ENCODE results near the gene MVB12B.

MVB12B gene

DNA sequence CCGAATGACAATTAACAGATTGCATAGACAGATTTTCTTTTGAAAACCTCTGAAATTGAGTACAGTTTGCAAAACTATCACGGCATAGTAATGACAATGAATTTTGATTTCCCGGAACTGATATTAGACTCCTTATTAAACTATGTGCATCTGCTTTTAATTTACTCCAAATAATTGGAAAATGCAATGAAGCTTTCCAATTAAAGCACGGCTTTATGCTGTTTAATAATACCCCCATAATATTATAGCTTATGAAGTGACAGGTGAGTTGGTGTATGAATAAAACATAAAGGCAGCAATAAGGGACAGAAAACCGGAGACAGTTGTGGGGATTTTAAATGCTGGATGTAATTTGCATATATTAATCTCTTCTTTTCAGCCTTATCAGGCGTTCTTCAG lies 110.6 kb downstream of the MVB12B start:
- DNase-seq = no peak

DNA sequence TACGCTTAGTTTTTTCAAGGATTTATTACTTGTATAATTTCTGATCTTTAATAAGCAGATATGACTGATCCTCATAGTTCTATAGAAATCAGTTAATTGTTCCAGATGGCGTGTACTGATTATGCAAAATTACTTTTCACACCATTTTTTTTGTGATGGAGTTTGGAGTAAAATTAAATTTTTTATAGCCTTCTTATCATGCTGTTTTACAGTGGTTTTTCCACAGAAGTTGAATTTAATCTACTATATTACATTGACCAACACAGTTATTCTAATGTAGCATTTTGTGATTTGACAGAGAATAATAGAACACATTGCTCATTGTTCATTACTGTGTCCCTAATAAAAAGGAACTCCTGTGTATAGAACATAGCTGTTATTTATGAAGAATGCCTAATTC lies 111.1 kb downstream of the MVB12B start:
- no peak for DNase-seq

DNA sequence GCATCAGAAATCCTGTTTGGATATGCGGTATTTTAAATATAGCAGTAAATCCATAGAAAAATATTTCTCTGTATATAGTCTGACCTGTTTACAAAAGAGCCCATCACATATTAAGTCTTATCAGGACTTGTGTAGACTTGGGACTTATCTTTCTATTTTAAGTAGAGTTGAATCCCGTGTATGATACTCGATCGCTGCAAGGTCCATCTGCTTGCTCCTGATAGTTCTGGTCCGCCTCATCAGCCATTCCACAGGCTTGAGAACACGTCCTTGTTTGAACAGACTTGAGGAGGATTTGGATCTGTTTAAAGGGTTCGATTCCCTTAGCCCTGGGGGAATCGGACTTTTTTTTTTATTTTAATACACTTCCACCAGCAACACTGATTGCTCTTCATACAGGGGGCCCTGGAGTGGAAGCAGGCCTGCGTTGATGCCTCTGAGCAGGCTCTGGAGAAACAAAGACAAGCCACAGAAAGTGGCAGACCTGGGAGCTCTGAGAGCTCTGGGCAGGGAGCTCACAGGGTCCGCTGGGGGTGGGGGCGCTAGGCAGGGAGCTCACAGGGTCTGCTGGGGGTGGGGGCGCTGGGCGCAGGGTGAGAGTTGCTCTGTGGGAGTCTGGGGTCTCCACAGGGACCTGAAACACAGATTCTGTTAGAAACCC lies 112.2 kb downstream of the MVB12B start:
- no peak for DNase-seq

DNA sequence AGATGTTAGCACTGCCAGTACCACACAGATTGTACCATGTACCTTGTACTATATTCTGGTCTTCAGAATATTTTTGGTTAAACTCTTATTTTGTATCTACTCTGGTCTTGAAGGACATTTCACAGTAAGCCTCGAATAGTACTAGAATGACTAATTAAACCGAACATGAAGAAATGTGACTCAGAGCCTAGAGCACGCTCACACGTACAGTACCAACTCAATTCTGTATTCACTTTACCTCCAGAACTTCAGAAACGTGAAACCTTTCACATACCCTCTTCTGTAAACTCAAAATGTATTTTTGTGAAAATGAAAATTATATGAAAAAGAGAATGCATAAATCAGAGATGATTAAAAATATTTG lies 112.8 kb downstream of the MVB12B start:
- DNase-seq = no peak

DNA sequence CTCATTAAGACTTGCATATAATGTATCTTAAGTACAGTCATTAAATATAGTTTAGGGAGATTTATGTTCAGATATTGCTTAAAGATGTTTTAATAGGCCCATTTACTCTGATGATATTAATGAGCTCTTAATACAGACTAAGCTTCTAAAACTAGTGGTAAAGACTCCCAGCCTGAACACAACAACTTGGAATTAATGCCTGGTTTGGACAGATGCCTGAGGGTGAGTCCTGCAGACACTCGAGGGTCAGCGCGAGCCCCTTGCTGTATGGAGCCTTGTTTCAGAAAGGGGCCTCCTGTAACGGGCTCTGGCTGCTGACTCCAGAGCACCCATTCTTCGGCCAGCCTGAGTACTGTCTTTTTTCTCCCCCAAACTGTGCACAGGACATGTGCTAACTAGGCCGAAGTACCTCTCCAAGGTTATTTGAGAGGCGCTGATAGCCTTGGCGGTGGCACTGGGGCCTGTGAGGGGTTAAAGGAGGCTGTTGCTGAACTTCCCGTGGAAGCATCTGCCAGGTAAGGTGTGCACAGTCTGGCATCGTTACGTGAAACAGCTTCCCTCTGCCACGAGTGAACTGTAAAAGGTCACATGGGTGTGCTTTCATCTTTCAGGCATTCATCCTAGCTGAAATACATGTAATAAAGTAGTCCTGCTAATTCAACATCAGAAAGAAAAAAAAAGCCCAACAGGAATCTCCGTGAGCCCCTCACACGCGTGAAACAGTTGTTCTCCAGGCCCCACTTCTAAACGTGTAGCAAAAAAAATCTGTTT lies 113.4 kb downstream of the MVB12B start:
- peak; percentile 4 for DNase-seq

DNA sequence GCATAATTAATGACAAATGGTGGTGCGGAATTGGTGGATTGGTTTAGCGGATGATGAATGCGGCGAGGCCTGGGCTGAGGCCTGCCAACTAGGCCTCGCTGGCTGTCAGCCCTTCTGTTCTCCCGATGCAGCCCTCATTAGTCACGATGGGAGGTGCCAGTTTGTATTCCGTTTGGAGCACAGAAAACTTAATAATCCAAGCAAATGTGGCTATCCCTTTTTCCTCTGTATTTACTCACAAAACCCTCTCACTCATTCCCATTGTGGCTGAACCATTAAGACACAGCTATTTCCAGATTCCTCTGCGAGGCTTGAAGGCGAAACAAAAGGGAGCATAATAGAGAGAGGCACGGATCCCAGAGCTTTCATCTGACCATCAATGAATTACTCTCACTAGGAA lies 114.3 kb downstream of the MVB12B start:
- DNase-seq = no peak

DNA sequence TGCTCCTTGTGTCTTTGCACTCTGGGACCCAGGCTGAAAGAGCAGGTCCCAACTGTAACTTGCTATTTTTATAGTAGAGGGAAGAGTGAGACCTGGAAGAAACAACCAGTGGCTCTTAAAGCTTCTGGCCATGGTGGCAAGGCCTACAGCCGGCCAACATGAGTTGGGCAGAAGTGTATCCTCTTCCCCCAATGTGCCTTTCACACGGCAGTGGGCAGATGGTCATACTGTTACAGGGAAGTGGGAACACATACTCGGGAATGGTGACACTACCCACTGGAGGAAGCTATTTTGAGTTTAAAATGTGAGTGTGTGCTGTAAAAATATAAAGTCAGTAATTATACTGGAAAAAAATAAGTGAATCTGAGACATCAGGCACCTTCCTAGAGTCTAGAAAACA lies 116.0 kb downstream of the MVB12B start:
- no peak for DNase-seq

DNA sequence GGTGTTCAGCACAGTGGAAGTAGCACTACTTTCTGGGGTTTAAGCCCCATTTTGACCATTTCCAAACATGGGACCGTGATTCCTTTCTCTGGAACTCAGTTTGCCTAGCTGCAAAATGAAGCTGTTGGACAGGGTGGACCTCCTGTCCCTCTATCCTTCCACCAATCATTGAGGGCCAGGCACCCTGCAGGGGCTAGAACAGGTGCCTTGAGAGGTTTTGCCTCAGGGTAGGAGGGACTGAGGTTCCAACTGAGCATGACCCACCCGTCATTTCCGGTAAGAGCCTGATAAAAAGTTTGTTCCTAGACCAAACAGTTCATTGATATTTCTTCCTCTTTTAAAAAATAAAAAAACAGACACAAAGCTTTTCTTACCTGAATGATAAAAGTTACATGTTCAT lies 116.5 kb downstream of the MVB12B start:
- no peak for DNase-seq

DNA sequence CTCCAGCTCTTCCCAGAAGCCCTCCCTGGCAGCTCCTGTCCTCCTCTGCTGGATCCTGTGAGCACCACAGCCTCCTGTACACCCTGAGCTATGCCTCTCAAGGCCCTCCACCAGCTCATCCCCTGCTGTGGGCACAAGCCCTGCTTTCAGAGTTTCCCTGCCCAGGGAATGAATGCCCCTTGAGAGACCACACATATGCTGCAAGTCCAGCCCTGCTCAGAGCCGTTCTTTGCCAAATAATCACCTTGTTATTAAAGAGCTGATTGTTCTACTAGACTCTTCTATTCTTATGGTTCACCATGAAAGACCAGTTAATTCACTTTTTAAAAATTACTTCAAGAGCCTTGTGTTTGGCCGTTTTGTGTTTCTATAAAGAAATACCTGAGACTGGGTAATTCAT lies 121.5 kb downstream of the MVB12B start:
- no peak for DNase-seq

DNA sequence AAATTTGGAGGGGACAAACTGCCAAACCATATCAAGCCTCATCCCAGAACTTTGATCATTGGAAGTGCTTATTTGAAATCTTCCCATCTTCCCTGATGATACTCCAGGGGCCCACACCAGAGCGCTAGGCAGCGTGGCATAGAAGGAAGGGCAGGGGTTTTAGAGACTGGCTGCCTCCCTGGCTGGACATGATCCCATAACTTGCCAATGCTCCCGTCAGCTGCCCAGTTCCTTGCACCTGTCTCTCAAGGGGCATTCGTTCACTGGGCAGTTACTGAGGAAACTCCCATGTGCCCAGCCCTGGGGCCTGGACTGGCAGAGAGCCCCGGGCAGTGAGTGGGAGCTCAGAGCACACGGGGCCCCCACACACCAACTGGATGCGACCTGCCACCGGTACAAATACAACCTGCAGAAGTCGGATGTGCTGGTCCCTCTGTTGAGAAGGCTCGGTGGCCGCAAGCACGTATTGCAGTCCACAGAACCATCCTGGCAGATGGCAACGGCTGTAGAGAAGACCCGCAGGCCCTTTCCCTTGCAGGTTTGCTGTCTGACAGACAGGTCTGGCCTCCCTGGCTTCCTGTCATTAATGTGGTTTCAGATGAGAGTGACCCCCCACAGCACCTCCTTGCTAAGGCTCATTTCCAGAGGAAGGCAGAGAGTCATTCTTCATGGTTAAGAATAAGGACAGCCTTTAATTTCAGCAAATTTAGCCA lies 122.4 kb downstream of the MVB12B start:
- no peak for DNase-seq

DNA sequence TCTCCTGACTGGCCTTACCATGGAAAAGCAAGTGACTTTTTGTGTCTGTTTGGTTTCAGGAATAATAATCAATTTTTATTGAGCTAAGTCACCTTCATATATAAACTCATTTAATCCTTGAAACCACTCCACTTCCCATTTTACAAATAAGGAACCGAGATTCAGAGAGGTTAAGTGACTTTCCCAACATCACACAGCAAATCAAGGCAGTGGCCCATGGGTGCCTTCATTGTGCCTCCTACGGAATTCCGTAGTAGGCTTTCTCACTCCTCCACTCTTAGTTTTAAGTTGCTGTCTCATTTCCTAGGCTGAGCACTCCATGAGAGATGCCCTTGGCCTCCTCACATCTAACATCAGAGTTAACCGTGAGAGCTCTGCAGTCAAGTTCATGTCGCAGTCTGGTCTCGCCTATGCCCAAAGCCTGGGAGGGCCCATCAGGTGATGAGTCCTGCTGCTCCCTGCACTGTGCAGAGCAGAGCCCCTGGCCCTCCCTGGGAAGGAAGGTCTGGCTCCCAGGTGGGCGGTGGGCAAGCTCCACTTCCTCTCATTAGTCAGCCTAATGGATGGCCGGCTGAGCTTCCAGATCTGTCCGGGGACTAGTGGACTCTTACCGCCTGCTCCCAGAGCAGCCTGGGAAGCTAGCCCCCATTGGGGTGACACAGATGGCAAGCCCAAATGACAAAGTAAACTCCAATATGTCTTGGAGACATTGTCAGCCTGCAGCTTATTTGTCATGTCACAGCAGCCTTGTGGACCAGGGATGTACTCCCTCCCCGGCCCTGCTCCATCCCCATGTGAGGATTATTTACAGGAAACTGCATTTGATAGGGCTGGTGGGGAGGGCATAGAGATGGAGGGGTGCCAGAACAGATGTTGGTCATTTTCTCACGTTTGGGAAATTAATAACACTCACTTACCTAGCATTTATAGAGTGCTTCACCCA lies 123.4 kb downstream of the MVB12B start:
- DNase-seq = no peak

DNA sequence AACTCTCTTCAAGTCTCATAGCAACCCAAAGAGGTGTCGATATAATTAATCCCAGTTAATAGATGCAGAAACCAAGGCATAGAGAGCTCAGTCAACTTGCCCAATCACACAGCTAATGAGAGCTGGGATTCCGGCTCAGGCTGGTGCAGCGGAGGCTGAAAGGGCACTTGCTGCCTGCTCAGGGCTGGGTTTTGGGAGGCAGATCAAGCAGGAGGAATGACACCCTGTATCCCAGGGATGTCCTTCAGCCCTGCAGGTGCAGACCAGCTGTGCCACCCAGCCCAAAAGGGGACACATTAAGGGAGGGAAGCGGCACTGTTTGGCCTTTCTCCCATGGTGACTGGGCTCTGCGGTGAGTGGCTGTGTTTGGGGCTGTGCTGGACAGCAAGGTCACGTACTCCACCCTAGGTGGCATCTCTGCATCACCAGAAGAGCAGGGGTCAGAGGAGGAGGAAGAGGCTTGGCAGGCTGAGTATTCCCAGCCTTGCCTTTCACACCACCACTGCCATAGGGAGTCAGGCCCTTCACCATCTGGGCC lies 124.1 kb downstream of the MVB12B start:
- no peak for DNase-seq

DNA sequence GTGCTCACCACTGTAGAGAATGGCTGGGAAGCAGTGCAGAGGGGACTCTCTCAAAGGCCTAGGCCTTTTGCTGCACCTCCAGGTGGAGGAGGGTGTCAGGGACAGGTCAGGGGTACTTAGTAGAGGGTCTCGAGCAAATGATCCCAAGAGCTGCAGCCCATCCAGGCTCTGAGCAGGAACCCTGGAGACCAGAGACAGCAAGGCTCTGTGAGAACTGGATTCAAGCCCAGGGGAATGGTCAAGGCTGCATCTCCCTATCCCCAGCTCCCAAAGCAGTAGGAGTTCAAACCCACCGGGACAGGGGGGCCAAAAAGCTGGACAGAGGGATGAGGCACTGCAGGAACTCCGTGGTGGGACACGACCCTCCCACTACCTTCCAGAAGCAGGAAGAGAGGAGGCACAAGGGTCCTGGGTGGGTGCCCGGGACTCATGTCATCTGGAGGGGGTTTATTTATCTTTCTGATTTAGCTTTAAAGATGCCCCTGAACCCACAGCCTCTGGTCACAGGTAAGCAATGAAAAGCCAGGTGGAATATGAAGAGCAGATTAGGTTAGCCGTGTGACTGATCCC lies 124.8 kb downstream of the MVB12B start:
- DNase-seq = no peak

DNA sequence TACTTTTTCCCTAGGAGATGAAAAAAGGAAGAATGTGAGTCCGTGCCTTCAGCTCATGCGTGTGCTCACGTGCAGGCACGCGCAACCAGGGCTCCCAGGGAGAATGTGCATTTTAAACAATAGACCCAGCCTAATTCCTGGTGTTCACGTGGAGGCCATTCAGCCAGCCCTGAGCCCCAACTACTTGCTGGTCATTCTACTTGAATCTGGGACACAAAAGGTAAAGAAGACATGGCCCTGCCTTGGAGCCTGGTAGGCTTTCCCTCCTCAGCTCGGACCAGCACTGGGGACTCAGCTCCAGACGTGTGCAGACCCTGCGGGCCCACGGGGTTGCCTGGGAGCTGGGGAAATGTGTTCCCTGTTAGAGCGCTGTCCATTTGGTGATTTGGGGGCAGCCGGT lies 125.5 kb downstream of the MVB12B start:
- DNase-seq = no peak

DNA sequence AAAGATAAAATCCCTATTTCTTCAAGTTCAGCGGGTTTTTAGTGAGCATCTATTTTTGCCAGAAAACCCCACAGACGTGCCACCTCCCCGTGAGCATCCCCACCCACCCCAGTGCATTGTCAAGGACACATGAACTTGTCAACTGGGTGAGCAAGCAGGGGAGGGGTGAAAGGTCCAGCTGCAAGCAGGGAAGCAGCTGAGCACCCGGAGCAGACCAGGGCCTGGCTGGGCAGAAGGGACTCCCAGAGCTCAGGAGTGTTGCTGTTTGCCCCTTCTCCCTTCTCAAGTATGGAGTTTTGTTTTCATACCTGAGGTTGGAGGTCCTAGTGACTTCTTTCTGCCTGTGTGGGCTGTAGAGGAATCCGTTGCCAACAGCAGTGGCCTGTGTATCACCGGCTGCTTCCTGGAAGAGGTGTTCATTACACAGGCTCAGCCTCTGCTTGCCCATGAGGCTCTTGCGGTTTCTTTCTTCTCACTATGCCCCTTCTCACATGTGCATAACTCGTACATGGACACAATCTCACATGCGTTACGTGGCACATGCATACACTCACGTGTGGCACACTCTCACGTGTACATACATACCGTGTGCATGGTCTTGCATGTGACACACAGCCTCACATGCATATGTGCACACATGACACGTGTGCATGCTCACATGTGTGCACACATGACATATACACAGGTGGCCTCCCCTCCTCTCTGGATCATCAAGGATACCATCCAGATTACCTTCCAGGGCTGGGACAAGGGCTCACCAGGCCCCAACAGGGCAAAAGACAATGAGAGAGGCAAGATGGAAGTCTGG lies 126.7 kb downstream of the MVB12B start:
- no peak for DNase-seq

DNA sequence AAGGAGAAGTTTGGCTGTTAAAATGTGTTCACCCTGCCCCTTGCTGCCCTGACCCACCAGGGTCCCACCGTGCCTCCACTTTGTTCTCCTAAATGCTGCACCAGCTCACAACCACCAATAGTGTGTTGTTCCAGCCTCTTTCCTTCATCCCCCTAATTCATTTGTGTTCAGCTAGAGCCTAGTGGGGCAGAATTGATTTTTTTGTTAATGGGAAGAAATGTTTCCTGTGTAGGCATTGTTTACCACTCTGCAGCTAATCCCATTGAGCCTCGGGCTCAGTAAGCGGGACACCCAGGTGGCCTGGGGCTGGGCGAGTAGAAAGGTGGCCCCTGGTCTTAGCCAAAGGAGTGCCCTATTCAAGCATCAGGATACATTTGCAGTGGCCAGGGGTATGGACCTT lies 127.6 kb downstream of the MVB12B start:
- no peak for DNase-seq

DNA sequence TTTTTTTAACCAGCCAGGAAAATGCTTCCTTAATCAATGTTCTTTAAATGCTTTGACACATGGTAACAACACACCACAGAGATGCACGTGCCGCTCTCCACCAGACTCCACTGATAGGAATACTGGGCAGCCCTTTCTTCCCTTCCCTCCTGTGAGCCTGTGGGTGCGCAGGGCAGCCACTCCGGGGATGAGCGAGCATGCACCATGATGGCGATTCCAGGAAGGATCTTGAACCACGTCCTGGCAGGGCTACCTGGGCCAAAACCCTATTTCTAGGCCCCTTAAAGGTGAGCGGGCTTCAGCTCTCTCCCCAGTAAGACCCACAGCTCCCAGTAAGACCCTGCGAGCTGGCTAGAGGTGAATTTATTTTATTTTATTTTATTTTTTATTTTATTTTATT lies 128.2 kb downstream of the MVB12B start:
- no peak for DNase-seq

DNA sequence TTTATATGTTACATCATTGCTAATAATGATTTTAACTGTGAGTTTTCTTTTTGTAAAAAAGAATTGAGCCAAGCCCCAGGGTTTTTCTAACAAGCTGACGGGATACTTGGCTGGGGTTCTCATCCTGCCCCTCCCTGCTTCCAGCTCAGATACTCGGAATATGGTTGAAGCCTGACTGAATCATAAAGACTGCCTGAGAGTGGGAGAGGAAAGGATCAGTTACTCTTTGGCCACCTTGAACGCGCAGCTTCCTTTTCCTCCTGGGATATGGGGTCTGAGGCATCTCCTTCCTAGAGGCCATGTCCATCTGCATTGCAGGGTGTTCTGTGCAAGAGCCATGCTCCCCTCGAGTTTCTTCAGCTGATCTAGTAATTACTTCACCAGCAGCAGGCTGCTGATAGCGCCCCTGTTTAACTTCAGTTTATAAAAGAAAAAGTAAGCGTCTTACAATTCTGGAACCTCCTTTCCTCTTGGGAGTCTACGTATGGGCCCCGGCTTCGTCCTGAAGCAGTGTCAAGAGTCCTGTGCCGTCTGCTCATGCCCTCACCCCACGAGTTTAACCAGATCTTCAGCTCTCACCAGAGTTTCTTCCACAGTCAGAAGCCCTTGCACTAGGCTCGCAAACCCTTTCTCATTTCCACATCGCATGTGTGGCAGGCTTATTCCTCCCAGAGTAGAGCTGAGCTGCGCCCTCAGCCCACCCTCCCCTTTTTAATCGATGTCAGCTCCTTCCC lies 130.0 kb downstream of the MVB12B start:
- no peak for DNase-seq

DNA sequence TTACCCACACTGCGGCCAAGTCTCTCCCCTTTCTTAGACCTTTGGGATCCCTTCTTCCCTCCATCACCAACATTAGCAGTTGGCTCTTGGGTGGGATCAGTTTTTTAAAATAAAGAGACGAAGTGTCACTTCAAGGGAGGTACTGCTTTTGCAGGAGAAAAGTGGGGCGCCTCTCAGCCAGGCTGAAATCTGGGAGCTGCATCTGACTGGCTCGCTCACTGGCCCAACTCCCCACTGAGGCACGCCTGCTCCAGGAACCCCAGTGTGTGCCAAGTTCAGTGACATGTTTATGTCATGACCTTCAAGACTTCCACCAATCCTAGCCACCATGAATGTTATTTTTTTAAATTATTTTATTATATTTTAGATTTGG lies 130.5 kb downstream of the MVB12B start:
- no peak for DNase-seq

DNA sequence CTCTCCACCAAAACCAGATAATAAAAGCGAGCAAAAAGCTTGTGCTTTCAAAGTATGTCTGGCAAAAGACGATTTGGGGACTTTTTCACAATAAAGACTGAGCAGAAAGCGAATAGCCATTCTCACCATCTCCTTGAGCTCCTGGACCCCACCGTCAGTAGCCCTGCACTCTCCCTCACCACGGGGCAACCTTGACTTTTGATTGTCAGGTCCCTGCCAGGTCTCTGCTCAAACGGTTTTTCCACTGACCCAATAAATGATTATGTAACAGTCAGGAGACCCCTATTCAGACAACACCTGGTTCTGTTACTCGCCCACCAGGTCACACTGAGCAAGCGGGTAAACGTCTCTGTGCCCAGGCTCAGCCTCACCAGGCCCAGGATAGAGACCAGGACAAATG lies 131.3 kb downstream of the MVB12B start:
- DNase-seq = no peak

DNA sequence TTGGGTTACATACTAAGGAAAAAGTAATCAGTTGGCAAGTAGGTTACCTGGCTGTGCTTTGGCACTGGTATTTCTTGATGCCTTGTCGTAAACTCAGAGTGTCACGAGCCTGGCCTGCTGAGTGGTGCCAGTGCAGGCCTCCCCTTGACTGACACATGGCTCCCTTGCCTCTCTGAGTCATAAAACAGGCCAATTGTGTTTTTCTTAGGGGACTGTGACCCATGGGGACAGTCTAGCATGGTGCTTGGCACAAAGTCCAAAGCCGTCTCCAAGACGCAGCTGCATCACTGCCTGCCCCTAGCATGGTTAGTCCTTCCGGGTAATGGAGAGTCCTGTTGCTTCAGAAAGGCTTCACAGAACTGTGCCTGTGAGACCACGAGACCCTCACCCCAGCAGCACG lies 132.5 kb downstream of the MVB12B start:
- DNase-seq = no peak
